Epidermal melanocyte (primary cell): ENCODE measurements around the gene CHRM1.
A peak's percentile ranks its signal among the peaks of the same experiment; 100 is the strongest.
"Not testable (repeated sequence)": the region's sequence is repeated elsewhere in the genome, so short reads cannot be mapped to it uniquely, and the experiment has no call there.

Source experiments
- DNase-seq: peaks from one replicate; pipeline ENCODE4 v3.0.0; 2011; ENCODE audit warnings: low spot score; ENCODE audit not compliant: insufficient read length

CHRM1 gene, protein sequence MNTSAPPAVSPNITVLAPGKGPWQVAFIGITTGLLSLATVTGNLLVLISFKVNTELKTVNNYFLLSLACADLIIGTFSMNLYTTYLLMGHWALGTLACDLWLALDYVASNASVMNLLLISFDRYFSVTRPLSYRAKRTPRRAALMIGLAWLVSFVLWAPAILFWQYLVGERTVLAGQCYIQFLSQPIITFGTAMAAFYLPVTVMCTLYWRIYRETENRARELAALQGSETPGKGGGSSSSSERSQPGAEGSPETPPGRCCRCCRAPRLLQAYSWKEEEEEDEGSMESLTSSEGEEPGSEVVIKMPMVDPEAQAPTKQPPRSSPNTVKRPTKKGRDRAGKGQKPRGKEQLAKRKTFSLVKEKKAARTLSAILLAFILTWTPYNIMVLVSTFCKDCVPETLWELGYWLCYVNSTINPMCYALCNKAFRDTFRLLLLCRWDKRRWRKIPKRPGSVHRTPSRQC

DNA sequence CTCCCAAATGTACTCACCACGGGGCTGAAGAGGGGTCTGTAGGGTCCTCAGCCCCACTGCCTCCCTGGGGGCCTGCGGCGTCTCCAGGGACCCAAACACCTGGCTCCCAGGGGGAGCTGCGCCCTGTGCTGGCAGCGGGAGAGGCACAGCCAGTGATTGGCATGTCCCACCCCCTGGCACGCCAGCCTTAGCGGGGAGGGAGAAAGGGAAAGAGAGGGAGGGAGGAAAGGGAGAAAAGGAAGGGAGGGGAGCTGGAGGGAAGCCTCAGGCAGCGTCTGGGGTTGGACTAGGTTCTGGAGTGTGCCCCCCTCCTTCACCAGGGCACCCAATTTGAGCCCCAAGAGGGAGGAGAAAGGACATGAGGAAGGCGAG lies at the start of gene CHRM1:
Gene CHRM1, minus strand, starts transcription at position 163 of the 372 bp plus-strand sequence. CDS start 10,263 bp downstream, outside the sequence.
- DNase-seq = no peak

DNA sequence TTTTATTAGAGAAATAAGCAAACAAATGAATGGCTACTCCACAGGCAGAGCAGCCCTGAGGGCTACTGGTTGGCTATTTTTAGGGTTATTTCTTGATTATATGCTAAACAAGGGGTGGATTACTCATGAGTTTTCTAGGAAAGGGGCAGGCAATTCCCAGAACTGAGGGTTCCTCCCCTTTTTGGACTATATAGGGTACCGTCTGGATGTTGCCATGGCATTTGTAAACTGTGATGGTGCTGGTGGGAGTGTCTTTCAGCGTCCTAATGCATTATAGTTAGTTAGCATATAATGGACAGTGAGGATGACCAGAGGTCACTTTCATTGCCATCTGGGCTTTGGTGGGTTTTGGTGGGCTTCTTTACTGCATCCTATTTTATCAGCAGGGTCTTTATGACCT lies 44.4 kb upstream of the CHRM1 start:
- DNase-seq = no peak

DNA sequence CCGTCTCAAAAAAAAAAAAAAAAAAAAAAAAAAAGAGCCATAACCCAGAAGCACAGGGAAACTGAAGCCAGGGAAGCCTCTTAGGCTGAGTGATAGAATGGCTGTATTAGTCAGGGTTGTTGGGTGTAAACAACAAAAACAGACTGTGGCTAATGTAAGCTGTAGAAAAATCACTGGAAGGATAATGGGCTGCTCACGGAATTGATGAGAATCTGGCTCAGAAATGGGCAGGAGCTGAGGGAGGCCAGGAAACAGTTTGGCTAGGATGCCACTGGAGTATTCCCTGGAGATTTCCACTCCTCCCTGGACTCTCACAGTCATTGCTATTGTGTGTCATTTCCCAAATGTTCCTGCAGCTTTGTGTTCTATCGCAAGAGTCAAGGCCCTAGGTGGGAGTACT lies 41.2 kb upstream of the CHRM1 start:
- DNase-seq = no peak

DNA sequence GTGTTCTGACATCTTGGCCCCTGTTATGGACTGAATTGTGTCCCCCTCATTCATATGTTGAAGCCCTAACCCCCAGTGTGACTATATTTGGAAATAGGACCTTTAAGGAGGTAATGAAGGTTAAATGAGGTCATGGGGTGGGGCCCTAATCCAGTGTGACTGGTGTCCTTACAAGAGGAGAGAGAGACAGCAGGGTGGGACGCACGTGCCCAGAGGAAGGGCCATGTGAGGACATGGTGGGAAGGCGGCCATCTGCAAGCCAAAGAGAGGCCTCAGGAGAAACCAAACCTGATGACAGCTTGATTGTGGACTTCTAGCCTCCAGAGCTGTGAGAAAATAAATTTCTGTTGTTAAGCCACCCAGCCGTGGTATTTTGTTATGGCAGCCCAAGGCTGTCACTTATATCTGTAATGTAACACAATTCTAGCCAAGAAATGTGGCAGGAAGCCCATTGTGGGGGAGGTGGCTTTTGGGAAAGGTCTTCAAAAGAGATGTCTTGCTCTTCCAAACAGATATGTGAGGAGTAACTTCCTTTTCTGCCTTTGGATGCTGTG lies 39.9 kb upstream of the CHRM1 start:
- DNase-seq = no peak

DNA sequence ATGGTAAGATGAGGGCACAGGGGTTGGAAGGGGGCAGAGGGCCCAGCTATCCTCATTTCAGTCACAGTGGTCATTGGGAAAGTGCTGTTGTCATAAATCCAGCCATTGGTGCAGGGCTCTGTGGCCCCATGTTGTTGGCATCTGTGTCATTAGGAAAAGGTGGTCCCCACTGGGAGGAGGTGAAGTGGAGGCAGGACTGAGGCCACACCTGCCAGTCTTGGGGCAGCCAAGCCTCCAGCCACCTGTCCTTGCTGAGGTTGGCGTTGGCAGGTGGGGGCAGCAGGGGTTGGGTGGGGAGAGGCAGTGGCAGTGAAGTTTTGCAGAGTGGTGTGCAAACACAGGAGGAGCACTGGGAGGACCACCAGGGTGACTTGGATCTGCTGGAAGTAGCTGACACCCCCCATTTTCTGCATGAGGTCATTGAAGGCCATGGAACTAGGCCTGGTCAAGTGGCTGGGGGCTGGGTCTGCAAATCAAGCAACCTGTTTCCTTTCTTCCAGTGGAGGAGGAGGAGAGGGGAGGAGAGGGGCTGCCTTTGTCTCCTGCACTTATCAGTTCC lies 38.3 kb upstream of the CHRM1 start:
- DNase-seq = no peak

DNA sequence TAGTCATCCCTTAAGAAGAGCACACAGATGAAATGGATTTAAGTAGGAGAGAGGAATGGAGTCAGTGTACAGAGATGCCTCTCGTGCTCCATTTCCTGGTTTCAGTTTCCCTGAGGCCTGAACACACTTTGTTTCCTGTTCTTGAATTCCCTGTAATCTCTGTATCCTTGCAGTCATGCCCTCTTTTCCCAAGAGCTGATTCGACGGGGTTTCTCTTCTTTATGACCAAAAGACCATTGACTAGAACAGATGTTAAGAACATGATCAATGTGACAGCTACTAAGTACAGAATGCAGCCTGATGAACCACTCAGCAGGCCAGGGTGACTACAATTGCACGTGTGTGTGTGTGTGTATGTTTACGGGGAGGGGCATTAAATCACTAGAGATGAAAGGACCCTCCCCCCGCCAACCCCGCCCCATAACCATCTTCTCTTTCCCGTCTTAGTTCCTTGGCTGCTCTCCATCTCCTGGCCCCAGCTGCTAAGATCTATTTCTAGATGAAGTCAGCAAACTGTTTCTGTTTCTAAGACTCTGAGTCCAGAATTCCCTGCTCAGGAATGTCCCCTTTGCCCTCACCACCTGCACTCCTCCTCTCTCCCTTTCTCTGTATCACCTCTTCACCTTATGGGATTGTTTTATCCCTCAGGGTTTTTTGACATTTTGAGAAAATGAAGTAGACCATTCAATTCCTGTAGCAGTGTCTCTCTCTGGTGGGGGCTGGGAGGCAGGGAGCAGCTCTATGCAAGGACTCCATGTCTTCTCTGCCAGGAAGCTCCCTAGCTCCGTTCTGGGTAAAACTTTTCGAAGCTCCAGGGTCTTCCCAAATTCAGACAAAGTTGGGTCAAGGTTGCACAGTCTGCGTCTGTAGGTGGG lies 37.6 kb upstream of the CHRM1 start:
- DNase-seq = peak; percentile 40

DNA sequence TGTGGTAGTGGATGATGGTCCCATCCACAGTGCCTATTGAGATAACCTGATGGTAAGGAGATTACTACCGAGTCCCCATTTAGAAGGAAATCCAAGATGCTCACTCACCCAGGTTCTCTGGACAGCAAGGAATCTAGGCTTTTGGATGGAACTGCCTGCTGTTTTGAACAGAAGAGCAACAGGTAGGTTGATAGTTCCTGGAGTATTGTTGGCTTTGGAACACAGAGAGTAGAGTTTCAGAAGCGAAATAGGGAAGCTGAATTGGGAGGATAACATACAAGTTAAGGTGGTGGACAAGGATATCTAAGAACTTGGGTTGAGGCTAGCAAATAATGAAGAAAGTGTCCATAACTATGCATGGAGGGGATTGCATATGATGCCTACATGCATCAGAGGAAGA lies 36.0 kb upstream of the CHRM1 start:
- DNase-seq = no peak

DNA sequence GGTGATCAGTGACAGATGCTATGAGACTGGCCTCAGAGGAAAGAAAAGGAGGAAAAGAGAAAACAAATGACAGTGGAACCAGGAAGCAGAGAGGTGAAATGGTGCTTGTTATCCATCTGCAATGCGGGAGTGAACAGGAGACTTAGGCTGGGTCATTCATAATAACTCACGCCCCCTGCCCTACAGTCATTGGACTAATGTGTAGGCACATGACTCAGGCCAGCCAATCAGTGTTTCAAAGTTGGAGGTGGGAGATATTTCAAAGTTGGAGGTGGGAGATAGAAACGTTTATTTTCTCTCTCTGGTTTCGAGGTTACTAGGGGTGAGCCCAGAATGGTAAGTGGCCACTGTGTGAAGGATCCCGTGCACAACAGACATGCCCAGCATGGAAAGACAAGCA lies 33.3 kb upstream of the CHRM1 start:
- DNase-seq = no peak

DNA sequence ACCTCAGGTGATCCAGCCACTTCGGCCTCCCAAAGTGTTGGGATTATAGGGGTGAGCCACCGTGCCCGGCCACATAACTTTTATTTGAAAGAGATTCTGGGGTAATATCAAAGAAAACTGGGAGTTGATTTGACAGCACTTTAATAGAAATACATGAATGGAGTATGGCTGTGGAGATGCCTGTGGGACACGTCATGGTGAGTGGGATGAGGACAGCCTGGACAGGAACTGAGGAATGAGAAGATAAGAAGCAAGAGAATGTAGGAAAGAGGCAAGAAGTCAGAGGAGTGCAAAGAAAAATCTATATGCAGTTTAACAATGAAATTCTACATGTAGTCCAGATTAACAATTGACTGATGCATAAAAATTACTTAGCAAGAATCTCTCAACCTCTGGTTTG lies 32.6 kb upstream of the CHRM1 start:
- no peak for DNase-seq

DNA sequence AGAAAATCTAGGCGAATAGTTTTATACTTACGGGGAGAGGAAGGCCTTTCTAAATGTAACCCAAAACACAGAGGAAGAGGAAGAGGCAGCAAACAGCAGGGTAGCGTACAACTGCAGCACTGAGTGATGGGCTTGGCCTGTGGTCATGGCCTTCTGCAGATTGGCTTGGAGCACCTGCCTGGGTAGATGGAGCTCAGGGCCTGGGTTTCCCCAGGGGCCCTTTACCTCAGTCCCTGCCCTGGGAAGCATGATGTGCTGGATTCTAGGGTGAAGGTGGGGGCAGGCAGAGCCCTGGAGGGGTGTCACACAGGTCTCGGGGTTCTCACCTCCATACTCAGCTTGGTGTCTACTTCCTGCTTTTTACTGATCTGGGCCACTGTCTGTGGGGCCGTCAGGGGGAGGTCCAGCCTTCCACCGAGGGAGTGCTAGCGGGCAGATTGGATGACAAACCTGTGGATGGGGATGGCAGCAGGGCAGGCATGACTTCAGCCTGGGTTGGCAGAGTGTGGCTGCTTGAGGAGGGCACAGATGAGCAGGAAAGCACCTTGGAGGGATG lies 27.7 kb upstream of the CHRM1 start:
- DNase-seq = no peak

DNA sequence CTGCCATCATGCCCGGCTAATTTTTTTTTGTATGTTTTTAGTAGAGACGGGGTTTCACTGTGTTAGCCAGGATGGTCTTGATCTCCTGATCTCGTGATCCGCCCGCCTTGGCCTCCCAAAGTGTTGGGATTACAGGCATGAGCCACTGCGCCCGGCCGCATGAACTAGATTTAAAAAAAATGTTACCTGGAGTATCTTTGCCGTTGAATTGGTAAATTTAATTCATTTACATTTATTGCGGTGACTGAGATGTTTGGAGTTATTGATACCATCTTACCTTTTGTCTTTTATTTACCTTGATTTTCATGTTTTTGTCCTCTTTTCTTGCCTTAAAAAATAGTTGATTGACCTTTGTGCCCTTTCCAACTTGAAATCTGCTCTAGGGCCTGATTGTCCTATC lies 24.4 kb upstream of the CHRM1 start:
- not testable (repeated sequence) for DNase-seq

DNA sequence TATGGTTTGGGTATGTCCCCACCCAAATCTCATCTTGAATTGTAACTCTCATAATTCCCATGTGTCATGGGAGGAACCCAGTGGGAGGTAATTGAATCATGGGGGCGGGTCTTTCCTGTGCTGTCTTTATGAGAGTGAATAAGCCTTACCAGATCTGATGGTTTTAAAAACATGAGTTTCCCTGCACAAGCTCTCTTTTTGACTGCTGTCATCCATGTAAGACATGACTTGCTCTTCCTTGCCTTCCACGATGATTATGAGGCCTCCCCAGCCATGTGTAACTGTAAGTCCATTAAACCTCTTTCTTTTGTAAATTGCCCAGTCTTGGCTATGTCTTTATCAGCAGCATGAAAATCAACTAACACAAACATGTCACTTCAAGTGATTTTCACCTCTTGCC lies 16.4 kb upstream of the CHRM1 start:
- DNase-seq = not testable (repeated sequence)

DNA sequence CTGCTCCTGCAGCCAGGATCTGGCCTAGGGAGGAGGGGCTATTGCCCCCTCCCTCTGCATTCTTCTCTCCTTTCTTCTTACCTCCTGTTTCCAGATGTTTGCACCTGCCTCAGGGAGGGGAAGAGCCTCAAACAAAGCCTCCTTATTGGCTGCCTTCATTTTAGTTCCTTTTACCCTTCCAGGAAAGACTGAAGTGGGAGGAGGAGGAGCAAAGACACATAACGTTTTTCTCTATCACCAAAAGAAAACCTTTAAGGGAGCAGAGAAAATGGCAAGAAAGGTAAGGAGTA lies 13.3 kb upstream of the CHRM1 start:
- no peak for DNase-seq

DNA sequence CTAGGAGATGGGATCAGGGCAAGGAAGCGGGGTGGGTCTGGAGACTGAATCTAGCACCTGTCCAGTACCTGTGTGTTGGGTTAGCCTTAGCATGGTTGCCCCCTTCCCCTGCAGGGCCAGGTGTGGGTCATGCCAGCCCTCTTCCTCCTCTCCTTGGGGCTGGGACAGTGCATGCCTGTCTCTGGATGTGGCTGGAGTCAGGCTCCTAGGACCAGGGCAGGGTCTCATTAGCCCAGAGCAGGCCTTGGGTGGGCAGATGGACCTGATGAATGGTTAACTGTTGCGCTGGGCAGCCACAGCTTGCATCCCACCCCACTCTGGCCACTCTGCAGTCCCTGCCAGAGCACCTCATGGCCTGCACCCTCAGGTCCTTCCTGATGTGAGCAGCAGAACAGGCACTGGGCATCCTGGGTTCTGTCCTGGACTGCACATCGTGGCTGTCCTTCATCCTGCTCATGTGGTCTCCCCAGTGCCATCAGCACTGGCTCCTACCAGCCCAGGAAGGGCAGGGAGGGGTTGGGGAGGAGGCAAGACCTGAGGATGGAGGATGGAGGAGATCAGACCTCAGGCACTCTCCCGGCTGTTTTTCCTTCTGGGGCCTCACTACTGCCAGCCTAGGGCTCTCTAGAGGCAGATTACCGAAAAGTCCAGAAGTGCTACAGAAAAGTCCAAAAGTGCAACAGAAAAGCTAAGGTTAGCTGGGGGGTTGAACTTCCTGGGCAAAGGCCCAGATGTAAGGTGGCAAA lies 12.8 kb upstream of the CHRM1 start:
- no peak for DNase-seq

DNA sequence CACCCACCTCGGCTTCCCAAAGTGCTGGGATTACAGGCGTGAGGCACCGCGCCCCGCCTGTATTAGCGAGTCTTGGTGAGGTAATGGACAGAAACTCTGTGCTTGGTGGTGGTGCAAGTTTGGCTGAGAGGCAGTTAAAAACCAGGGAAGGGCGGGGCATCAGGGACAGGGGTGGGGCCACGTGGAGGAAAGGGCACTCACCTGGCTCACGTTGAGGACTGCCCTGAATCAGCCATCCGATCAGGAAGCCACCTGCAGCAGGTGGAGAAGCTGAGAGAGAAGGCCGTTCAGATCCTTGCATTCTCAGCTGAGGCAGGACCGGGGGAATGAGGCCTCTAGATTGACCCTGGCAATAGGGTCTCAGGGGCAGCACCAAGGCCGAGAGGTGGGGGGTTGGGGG lies 12.1 kb upstream of the CHRM1 start:
- DNase-seq = no peak

DNA sequence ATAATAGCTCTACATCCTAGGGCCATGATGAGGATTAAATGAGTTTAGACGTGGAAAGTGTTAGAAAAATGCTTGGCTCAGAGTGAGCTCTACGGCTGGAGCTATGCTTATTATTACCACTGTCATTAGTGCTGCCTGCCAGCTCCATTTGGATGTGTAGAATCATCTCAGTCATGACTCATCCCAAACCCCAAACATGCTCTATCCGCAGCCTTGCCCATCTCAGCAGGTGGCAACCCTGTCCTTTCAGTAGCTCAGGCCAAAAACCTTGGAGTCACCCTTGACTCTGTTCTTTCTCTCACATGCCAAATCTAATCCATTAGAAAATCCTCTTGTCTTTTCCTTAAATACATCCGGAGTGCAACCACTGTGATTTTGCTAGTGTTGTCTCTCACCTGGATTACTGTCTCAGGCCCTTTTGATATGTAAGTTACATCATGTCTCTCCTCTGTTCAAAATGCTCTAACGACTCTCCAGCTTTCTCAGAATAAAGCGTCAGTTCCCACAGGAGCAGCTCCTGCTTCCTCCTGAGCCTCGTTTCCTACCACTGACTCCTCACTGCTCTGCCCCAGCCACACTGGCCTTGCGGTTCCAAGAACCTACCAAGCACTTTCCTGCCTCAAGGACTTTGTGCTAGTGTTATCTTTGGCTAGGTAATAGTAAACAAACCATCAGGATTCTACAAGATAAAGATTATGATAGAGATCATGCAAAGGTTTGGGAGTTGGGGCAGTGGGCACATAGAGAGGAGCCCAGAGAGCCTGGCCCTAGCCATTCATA lies 10.5 kb upstream of the CHRM1 start:
- DNase-seq = no peak

DNA sequence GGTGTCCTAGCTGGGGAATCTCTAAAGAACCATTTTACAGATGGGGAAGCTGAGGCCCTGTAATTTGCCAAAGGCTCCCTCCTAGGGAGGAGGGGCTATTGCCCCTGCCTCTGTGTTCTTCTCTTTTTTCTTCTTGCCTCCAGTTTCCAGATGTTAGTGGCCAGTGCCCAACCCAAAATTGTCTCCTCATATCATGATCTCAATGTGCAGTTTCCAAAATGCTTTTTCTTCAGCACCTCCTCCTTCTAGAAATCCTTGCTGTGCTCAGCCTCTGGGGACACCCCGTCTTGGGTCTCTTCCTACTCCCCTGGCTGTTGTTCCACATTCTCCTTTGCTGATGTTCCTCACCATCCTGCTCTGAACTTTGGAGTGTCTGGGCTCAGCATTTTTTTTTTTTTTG lies 9.5 kb upstream of the CHRM1 start:
- DNase-seq = no peak

DNA sequence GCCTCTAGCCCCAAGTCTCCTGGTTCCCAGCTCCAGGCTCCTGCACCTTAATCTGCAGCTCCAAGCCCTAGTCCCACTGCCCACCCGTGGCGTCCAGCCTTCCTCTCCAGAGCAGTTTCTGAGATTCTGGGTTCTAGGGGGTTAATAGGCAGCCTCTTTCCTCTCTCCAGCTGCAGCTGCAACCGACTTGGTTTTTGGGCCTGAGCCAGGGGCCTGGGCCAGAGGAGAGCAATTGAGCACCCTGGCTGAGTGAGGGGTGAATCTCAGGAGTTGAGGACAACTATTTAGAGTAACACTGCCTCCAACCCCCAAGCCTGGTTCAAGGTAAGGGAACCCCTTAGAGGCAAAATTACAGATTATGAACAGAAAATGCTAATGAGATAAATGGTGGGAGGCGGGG lies 9.0 kb upstream of the CHRM1 start:
- no peak for DNase-seq

DNA sequence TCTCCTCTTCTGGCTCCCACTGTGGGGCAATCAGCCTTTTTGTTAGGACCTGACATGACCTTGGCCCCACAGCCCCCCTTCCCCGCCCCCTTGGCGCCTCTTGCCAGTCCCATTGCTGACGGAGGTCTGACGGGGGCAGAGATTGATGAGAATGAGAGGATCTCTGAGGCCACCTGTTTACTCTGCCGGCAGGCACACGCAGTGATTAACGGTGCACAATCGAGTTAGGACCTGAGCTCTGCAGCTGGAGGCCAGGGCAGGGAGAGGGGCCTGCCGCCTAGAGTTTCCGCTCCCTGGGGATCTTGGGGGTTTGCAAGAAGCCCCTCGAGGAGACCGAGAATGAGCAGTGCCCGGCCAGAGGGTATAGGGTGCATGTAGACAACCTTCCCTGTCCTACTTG lies 6.8 kb upstream of the CHRM1 start:
- no peak for DNase-seq

DNA sequence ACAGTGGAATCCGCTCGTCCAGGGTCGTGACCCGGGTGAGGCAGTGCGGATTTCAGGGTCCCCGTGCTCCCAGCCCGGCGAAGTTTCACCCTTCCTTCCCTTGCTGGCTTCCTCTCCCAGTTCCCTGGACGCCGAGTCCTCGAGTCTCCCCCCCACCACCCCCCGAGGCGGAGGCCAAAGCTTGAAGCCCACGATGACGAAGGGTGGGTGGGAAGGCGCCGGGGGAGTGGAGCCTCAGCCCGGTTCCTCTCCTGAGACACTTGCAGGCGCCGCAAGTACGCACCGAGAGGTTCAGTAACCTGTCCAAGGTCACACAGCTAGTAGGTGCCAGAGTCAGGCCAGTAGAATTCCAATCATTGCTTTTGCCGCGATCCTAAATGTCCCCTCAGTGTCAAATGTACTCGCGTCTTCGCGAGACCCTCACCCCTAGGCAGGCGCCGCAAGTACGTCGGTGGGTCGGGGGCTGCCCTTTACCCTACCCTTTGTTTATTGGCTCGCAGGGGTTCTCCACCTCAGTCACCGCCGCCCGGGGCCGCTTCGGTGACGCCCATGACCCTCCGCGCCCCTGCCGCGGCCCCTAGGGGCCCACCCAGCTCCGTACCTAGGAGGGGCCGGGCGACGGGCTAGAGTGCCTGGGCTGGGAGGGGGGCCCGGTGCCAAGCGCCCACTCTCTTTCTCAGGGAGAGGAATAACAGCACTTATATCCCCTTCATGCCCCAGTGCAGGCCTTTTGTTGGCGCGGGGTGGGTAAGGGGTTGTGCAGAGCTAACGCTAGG lies 5.7 kb upstream of the CHRM1 start:
- DNase-seq = no peak
